ENCODE measurements around the gene TMC5.

DNA sequence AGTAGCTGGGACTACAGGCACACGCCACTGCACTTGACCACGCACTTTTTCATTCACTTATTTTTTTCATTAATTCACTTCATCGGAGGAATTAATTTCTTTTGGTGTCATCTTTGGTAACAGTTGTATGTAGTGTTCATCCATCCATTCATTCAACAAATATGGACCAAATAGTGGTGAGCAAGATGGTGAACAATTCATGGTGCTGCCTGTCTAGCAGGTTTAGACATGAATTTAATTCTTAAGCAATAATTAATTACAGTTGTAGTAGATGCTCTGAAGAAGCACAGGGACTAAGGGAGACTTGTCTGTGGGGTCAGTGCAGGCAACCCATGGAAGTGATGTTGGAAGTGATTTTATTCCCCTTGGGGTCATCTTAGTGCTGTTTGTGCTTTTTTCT is 81.8 kb downstream of the TMC5 start:
- TF ChIP-seq, protein P1, sequence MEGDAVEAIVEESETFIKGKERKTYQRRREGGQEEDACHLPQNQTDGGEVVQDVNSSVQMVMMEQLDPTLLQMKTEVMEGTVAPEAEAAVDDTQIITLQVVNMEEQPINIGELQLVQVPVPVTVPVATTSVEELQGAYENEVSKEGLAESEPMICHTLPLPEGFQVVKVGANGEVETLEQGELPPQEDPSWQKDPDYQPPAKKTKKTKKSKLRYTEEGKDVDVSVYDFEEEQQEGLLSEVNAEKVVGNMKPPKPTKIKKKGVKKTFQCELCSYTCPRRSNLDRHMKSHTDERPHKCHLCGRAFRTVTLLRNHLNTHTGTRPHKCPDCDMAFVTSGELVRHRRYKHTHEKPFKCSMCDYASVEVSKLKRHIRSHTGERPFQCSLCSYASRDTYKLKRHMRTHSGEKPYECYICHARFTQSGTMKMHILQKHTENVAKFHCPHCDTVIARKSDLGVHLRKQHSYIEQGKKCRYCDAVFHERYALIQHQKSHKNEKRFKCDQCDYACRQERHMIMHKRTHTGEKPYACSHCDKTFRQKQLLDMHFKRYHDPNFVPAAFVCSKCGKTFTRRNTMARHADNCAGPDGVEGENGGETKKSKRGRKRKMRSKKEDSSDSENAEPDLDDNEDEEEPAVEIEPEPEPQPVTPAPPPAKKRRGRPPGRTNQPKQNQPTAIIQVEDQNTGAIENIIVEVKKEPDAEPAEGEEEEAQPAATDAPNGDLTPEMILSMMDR (IDR thresholded peaks at IDR 0.05) = no peak
- no peak for TF ChIP-seq POLR2A (IDR thresholded peaks at IDR 0.05)
- no peak for TF ChIP-seq EP300 (IDR thresholded peaks at IDR 0.05)
